HG03135 (cell line): Measurements from ENCODE around the gene MARCHF10.
"Not testable (repeated sequence)": the region's sequence is repeated elsewhere in the genome, so short reads cannot be mapped to it uniquely, and the experiment has no call there.

Source experiments
- ATAC-seq: cut with Tn5 transposase; IDR thresholded peaks from one replicate; pipeline ENCODE4 v1.9.1; 2021; ENCODE audit warnings: mild to moderate bottlenecking, moderate library complexity; ENCODE audit not compliant: unreplicated experiment

The MARCHF10 gene

DNA sequence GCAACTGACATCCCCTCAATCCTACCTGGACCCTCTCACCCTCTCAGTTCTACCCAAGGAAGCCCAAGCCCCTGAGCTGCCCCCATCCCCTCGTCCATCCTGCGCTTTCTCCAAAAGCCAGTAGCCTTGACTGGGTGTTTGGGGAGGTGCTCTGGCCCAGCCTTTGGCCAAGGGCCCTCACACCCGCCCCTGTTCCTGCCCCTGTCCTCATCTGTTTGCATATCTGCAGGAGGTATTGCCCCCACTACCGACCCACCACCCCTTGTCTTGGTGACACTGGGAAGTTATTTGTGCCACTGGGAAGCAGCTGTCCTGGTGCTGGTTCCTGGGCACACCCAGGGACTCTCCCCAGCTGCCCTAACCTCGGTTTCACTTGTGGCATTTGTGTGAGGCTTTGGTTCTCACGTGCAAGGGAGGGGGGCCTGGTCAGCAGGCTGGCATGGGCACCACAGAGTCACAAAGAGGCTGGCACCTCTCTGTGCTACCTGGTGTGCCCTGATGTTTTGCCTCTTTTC is 105.3 kb downstream of the MARCHF10 start:
- no peak for ATAC-seq

GRCh38 chr17:62701706-62702085 is 106.4 kb downstream of the MARCHF10 start:
- ATAC-seq = no peak

DNA sequence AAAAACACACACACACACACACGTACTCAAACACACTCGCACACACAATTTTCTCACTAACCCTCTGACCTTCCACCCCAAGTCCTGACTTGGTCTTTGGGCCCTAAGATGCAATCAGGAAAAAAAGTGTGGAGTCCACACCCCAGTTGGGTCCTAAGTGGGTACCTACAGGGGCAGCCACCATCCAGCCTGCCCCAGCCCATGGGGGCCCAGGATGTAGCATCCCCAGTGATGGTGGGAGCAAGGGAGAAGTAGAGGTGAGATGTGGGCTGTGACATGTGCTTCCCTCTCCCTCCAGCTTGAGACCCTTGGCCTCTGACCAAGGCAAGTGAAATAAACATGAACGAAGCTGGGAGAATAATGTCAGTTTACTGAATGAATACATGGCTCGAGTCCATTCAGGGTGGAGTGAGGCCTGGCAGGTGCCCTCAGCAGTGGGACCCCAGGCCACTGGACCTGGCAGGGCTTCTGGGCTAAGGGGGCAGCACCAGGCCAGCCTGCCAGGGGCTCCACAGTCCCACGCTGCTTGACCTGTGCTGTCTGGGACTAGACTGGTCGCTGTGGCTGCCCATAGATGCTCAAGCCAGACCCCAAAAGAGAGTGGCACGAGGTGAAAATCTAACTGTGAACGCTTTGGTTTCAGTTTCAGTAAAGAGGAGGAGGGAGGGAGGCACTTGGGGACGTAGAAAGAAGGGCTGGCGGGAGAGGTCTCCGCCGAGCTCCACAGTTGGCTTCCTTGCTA is 107.0 kb downstream of the MARCHF10 start:
- no peak for ATAC-seq

- ATAC-seq = not testable (repeated sequence)
These were observed 109.7 kb downstream of the MARCHF10 start for GRCh38 chr17:62698459-62698858.

- no peak for ATAC-seq
These were observed 111.2 kb downstream of the MARCHF10 start for GRCh38 chr17:62696726-62697490.

DNA sequence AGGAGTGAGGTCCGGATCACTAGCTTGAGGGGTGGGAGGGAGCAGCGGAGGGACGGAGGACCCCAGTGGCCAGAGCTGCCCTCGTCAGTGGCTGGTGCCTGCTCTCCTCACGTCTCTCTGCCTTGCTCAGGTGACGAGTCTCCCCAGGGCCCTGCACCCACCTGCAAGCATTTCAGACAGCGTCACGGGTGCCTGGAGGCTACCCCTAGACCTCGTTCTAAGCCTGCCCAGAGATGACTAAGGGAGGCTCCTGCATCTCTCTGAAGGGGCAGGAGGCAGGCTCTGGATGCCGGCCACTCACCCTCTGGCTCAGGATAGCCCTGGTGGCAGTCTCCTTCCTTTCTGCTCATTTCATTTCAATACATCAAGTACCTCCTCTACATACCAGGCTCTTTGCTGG is 111.9 kb downstream of the MARCHF10 start:
- no peak for ATAC-seq

GRCh38 chr17:62695093-62695738 is 112.9 kb downstream of the MARCHF10 start:
- not testable (repeated sequence) for ATAC-seq

- ATAC-seq = no peak
These were observed 114.3 kb downstream of the MARCHF10 start for GRCh38 chr17:62693616-62694409.

- no peak for ATAC-seq
These were observed 115.2 kb downstream of the MARCHF10 start for GRCh38 chr17:62692721-62693431.

DNA sequence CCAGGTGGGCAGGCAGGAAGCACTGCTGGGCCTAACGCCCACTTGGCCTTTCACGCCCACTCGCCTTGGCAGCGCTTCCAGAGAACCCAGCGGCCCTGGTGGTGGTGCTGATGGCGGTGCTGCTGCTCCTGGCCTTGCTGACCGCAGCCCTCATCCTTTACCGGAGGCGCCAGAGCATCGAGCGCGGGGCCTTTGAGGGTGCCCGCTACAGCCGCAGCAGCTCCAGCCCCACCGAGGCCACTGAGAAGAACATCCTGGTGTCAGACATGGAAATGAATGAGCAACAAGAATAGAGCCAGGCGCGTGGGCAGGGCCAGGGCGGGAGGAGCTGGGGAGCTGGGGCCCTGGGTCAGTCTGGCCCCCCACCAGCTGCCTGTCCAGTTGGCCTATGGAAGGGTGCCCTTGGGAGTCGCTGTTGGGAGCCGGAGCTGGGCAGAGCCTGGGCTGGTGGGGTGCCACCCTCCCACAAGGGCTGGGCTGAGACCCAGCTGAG is 115.9 kb downstream of the MARCHF10 start:
- no peak for ATAC-seq

DNA sequence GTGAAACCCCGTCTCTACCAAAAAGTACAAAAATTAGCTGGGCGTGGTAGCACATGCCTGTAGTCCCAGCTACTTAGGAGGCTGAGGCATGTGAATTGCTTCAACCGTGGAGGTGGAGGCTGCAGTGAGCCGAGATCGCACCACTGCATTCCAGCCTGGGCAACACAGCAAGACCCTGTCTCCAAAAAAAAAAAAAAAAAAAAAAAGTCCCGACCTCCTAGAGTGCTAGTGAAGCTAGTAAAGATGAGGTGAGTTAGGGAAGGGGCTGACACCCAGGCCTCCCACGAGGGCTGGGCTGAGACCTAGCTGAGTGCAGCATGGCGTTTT is 116.6 kb downstream of the MARCHF10 start:
- not testable (repeated sequence) for ATAC-seq

- ATAC-seq = no peak
These were observed 117.8 kb downstream of the MARCHF10 start for GRCh38 chr17:62690168-62690897.

DNA sequence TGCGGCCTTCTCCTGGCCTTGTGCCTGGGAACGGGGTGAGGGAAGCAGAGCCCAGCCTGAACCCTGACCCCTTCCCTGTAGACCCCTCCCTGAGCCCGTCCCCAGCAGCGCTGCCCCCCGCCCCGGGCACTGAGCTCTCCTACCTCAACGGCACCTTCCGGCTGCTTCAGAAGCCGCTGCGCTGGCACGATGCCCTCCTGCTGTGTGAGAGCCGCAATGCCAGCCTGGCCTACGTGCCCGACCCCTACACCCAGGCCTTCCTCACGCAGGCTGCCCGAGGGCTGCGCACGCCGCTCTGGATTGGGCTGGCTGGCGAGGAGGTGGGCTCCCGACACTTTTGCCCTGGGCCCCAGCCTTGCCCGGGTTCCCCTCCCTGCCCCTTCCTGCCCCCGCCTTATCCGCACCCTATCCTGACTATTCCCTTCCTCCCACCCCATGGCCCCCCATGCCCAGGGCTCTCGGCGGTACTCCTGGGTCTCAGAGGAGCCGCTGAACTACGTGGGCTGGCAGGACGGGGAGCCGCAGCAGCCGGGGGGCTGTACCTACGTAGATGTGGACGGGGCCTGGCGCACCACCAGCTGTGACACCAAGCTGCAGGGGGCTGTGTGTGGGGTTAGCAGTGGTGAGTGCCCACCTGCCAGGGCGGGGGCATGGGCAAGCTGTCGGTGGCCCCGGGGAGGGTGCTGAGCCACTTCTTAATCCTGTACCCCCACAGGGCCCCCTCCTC is 118.5 kb downstream of the MARCHF10 start:
- no peak for ATAC-seq

GRCh38 chr17:62688398-62689160 is 119.5 kb downstream of the MARCHF10 start:
- no peak for ATAC-seq

DNA sequence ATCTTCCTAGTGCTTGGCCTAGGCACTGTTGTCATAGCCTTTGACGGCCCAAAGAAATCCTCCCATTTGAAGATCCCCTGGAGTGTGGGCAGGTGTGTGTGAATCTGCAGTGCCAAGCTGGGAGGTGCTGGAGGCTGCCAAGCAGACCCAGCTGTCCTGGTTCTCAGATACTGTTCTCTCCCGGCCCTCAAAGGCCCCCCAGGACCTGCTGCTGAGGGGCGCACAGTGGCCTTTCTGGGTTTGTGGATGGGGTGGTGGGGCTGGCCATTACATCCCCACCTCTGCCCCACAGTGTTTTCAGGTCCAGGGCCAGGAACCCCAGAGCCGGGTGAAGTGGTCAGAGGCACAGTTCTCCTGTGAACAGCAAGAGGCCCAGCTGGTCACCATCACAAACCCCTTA is 120.1 kb downstream of the MARCHF10 start:
- no peak for ATAC-seq

GRCh38 chr17:62684179-62684578 is 123.9 kb downstream of the MARCHF10 start:
- no peak for ATAC-seq

DNA sequence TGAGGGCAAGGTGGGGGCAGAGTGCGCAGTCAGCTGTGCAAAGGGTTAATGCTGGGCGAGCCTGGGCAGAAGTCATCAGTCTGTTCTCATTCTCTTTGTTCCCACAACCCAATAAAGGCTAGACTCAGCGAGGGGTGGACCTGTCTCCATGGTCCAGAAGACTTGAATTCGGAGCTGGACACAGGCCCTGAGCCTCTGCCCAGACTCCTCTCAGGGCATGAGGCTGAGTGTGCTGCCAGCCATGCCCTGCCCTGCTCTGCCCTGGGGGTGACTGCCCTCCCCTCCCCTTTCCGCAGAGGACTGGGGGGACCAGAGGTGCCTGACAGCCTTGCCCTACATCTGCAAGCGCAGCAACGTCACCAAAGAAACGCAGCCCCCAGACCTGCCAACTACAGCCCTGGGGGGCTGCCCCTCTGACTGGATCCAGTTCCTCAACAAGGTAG is 126.2 kb downstream of the MARCHF10 start:
- no peak for ATAC-seq
